Prostate gland (tissue), 2 donors: ENCODE results near the gene TDRD9. TPM values are rescaled to one million over a fixed set of nuclear protein-coding genes. Genes with fewer than 3 reads are reported as not detected.

Experiments used
- DNase-seq: peaks from one replicate; pipeline ENCODE4 v3.0.0-alpha.2; 2019; ENCODE audit warnings: low spot score
- H3K27ac ChIP-seq, 2 donors: fragments of 200-600 bp; sonication (generic); 2 replicates each; pipeline ENCODE4 v1.5.1; 2017 to 2019
- H3K27me3 ChIP-seq: fragments of 200-600 bp; sonication (generic); replicated peaks from 2 replicates; pipeline ENCODE4 v1.5.1; 2019; ENCODE audit not compliant: insufficient read depth
- H3K36me3 ChIP-seq, 2 donors: fragments of 200-600 bp; sonication (generic); 1 replicate in 1 of 2; 2 replicates in 1 of 2; pipeline versions ENCODE4 v1.5.1 to v1.8.1; 2017 to 2019
- H3K4me1 ChIP-seq: fragments of 200-600 bp; sonication (generic); replicated peaks from 2 replicates; pipeline ENCODE4 v1.5.1; 2019
- H3K4me3 ChIP-seq, 2 donors: fragments of 200-600 bp; sonication (generic); 2 replicates each; pipeline ENCODE4 v1.5.1; 2017 to 2019
- H3K9me3 ChIP-seq: fragments of 200-600 bp; sonication (generic); 2 replicates; pipeline ENCODE4 v1.5.1; 2017
- POLR2A ChIP-seq: fragments of 450-650 bp; IDR thresholded peaks from one replicate; pipeline ENCODE4 v1.6.1; 2016; ENCODE audit warnings: antibody characterized with exemption, mild to moderate bottlenecking
- POLR2AphosphoS5 ChIP-seq: sonication (generic); formaldehyde crosslinking; IDR thresholded peaks from one replicate; pipeline ENCODE4 v1.6.1; 2017; ENCODE audit warnings: antibody characterized with exemption
- WGBS: methylation state at CpG from one replicate; pipeline ENCODE4 v1.1.5; 2018; 5-methylcytosine and 5-hydroxymethylcytosine counted together
- intact Hi-C: fragments of 100-400 bp; cut with DNase I; formaldehyde crosslinking; loops from one replicate; pipeline ENCODE4 v1.14.2; 2022
- total RNA-seq, 2 donors: library from RNA; depleted of rRNA; stranded (reverse); fragments of >200 nt; gene quantifications; one replicate each; pipeline ENCODE4 v1.1.0, GENCODE V29; 2016
- TF ChIP-seq, protein P1 (sequence below), 4 experiments: fragments of 200-600 bp in 2 of 4; fragments of 450-650 bp in 2 of 4; sonication (generic) in 2 of 4; IDR thresholded peaks; 1 replicate in 3 of 4; 2 replicates in 1 of 4; pipeline ENCODE4 v1.5.1; 2016 to 2019; ENCODE audit warnings: antibody characterized with exemption in 4 of 4, mild to moderate bottlenecking in 2 of 4, moderate library complexity in 2 of 4

The TDRD9 gene
- total RNA-seq, 2 donors from 2014 or later, result 0.64 to 18.2 TPM

DNA sequence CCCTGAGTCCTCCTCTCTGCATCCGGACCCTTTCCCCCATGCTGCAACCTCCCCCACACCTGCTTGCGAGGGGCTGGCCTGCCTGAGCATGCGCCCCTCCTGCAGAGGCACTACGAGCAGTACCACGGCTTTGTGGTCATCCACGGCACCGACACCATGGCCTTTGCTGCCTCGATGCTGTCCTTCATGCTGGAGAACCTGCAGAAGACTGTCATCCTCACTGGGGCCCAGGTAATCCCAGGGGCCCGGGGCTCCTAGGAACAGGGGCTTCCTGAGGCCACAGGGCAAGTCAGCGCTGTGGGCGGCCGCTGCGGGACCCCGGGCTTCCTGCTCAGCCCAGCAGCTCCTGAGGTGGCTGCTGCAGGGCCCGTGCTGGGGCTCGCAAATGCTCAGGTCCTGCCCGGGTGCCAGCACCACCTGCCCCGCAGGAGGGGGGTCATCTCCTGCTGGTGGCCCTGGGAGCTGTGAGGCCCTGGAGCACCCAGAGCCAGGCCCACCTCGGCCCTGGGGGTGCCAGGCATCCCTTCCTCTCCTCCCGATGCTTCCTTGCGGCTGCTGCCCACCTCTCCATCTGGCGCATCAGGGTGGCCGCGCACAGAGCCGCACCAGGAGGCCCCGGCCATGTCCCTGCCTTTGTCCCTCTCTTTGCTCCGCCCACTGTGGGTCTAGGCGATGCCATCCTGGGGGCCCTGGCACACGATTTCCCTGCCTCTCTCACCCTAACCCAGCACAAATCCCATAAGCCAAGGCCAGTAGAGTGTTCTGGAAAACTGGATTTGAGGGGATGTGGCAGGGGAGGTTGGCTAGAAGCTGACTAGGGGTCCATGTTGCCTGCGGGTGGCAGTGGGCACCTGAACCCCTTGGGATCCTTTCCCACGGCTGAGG is 167.4 kb downstream of the TDRD9 start:
- TF ChIP-seq POLR2A, result no peak
- no peak for TF ChIP-seq POLR2AphosphoS5
- TF ChIP-seq, protein P1, sequence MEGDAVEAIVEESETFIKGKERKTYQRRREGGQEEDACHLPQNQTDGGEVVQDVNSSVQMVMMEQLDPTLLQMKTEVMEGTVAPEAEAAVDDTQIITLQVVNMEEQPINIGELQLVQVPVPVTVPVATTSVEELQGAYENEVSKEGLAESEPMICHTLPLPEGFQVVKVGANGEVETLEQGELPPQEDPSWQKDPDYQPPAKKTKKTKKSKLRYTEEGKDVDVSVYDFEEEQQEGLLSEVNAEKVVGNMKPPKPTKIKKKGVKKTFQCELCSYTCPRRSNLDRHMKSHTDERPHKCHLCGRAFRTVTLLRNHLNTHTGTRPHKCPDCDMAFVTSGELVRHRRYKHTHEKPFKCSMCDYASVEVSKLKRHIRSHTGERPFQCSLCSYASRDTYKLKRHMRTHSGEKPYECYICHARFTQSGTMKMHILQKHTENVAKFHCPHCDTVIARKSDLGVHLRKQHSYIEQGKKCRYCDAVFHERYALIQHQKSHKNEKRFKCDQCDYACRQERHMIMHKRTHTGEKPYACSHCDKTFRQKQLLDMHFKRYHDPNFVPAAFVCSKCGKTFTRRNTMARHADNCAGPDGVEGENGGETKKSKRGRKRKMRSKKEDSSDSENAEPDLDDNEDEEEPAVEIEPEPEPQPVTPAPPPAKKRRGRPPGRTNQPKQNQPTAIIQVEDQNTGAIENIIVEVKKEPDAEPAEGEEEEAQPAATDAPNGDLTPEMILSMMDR (IDR thresholded peaks at IDR 0.05), result no peak
- intact Hi-C loops, result no loop called here
- 93% methylated on average over 22 of the region's 31 CpGs for WGBS
- Histone ChIP-seq H3K36me3 (no peaks in the 10 kb centered on the region), H3K4me1 (no peaks in the 10 kb centered on the region), H3K9me3 (no peaks in the 10 kb centered on the region), H3K27ac (no peak overlapping the region), H3K27me3 (peaks cover 5% of the 10 kb centered on the region), H3K4me3 (no peak overlapping the region)
- DNase-seq, result no peak

DNA sequence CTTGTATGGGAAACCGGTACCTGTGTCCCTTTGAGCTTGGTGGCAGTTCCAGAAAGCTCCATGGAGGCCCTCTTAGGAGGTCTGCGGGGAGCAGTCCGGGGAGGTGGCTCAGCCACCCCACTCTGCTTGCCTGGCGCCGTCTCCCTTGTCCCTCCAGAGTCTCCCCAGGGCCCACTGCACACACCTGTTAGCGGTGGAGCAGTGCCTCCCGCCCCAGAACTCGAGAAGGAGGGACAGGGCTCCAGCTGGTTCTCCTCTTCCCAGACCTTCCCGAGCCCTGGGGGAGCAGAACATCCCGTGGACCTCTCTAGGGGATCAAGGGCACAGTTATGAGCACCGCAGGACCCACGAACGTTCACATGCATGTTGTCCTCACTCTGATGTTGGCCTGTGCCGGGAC is 168.1 kb downstream of the TDRD9 start:
- intact Hi-C loops, result no loop called here
- Histone ChIP-seq H3K27ac (no peak overlapping the region), H3K9me3 (no peaks in the 10 kb centered on the region), H3K4me1 (peaks cover 3% of the 10 kb centered on the region), H3K36me3 (no peaks in the 10 kb centered on the region), H3K4me3 (no peak overlapping the region), H3K27me3 (peaks cover 5% of the 10 kb centered on the region)
- DNase-seq, result no peak
- 83% methylated on average over 14 of the region's 14 CpGs for WGBS
- no peak for TF ChIP-seq POLR2AphosphoS5
- no peak for TF ChIP-seq POLR2A
- TF ChIP-seq, protein P1 (IDR thresholded peaks at IDR 0.05), result no peak

DNA sequence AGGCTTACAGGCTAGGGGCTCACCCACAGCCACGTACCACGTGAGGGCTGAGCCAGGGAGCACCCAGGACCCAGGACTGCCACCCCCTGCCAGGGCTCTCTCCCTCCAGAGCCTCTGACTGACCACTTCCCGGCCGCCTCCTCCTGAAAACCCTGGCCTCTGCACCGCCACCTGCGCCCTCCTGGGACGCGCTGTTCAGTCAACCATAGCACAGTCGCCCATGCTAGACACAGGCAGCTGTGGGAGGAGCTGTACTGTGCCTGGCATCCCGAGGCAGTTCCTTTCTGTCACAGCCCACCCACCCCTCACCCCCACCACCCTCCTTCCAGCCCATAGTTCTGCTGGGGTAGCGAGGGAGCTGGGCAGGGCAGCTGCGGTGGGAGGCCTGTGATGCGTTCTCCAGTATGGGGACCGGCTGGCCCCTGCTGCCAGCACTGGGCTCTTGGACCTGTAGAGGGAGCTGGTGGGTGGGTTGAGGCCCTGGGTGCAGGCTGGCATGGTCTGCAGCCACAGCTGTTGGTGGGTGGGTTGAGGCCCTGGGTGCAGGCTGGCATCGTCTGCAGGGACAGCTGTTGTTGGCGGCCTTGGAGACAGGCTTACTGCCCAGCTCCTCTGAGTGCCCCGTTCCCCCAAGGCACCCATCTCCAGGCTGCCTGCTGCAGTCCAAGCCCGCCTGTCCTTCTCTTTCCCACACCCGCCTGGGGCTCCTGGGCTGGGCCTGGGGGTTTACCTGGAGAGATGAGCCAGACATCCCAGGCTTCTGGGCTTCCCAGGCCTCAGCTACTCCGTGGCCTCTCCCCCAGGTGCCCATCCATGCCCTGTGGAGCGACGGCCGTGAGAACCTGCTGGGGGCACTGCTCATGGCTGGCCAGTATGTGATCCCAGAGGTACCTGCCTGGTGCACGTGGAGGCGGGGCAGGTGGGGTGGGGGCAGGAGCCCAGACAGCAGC is 168.8 kb downstream of the TDRD9 start:
- TF ChIP-seq POLR2AphosphoS5 (no peak), POLR2A (no peak)
- TF ChIP-seq, protein P1 (IDR thresholded peaks at IDR 0.05), result no peak

DNA sequence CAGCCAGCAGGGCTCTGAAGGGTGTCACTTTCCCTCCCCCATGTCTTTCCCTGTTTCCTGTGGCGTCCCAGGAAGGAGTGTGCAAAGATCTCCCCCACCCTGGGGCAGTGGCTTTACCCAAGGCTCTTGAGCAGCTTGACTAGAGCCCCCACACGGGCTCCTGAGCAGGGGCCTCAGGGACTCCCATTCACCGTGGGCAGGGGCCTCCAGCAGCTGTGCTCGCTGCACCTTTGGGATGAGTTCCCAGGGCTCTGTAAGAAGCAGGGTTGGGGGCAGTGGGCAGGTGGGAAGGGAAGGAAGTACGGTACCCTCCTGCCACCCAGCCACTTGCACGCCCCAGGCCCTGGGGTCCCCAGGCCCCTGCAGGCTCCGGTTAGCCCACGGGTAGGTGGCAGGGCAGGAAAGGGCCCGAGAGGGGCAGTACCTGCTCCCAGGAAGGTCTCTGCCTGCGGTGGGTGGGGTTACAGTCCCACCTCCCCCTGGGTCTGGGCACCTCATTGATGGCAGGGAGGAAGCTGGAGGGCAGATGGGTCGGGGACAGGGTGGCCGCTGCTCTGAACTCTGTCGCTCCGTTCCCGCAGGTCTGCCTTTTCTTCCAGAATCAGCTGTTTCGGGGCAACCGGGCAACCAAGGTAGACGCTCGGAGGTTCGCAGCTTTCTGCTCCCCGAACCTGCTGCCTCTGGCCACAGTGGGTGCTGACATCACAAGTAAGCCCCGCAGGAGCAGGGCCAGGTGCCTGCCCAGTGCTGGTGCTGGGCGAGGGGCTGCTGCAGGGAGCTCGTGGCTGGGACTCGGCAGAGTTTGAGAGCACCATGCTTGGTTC is 170.2 kb downstream of the TDRD9 start:
- H3K4me1 ChIP-seq, result peaks cover 3% of the 10 kb centered on the region
- H3K9me3 ChIP-seq, result no peaks in the 10 kb centered on the region
- no peak for DNase-seq
- H3K27ac ChIP-seq, result no peak overlapping the region
- no peak overlapping the region for H3K4me3 ChIP-seq
- 86% methylated on average over 24 of the region's 25 CpGs for WGBS
- intact Hi-C loops, result no loop called here
- H3K36me3 ChIP-seq, result no peaks in the 10 kb centered on the region
- TF ChIP-seq POLR2AphosphoS5 (no peak), POLR2A (no peak)
- TF ChIP-seq, protein P1 (IDR thresholded peaks at IDR 0.05), result no peak
- H3K27me3 ChIP-seq, result peaks cover 5% of the 10 kb centered on the region

More for the DNA sequence above, 168.8 kb downstream of the TDRD9 start:
- no peak overlapping the region for H3K4me3 ChIP-seq
- H3K27me3 ChIP-seq, result peaks cover 5% of the 10 kb centered on the region
- no peak overlapping the region for H3K27ac ChIP-seq
- no peak for DNase-seq
- H3K36me3 ChIP-seq, result no peaks in the 10 kb centered on the region
- intact Hi-C loops, result no loop called here
- H3K9me3 ChIP-seq, result no peaks in the 10 kb centered on the region
- H3K4me1 ChIP-seq, result peaks cover 3% of the 10 kb centered on the region
- 80% methylated on average over 25 of the region's 25 CpGs for WGBS
